GM12891 (cell line): ENCODE measurements around the gene ARHGAP24.

Experiments
- PAX5 ChIP-seq: IDR thresholded peaks from 2 replicates; pipeline ENCODE4 v1.6.1; 2011; ENCODE audit warnings: low read length, moderate library complexity, mild to moderate bottlenecking; ENCODE audit not compliant: insufficient read depth, severe bottlenecking
- POLR2A ChIP-seq: IDR thresholded peaks from 2 replicates; pipeline ENCODE4 v1.6.1; 2011; ENCODE audit warnings: low read depth, low read length, control low read depth
- POLR2AphosphoS5 ChIP-seq: IDR thresholded peaks from 2 replicates; pipeline ENCODE4 v1.6.1; 2011; ENCODE audit warnings: low read depth, low read length, control low read depth
- POU2F2 ChIP-seq: IDR thresholded peaks from 2 replicates; pipeline ENCODE4 v1.6.1; 2011; ENCODE audit warnings: low read depth, mild to moderate bottlenecking, control low read depth, low read length, moderate library complexity
- SPI1 ChIP-seq: IDR thresholded peaks from 2 replicates; pipeline ENCODE4 v1.6.1; 2011; ENCODE audit warnings: low read depth, low read length, control low read depth
- TAF1 ChIP-seq: IDR thresholded peaks from 2 replicates; pipeline ENCODE4 v1.6.1; 2011; ENCODE audit warnings: low read depth, low read length, control low read depth

GRCh38 chr4:85986266-85986665, 511.3 kb downstream of the ARHGAP24 start:
- no peak for TF ChIP-seq POLR2A
- no peak for TF ChIP-seq TAF1
- TF ChIP-seq SPI1 = no peak
- TF ChIP-seq POLR2AphosphoS5 = no peak
- no peak for TF ChIP-seq PAX5
- no peak for TF ChIP-seq POU2F2
